SH-SY5Y (cell line): Measurements from ENCODE around the gene EXOSC3.

Source experiments
- GATA2 ChIP-seq: IDR thresholded peaks from 2 replicates; pipeline ENCODE4 v1.6.1; 2011; ENCODE audit warnings: mild to moderate bottlenecking, low read depth, low read length
- GATA3 ChIP-seq: IDR thresholded peaks from 2 replicates; pipeline ENCODE4 v1.6.1; 2011; ENCODE audit warnings: low read depth, mild to moderate bottlenecking, low read length, moderate library complexity

DNA sequence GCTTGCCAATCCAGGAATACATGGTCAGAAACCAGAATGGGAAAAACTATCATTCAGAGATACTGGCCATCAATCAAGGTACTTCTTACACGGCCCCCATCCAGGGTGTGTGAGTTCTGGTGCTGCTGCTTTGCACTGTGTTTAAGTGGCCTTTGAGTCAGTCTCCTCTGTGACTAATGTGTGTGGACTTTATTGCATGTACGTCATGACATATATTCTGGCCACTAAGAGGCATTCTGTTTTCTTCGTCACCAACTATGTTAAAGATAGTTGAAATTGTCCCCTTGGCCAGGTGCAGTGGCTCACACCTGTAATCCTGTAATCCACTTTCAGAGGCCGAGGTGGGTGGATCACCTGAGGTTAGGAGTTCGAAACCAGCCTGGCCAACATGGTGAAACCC is 8.5 kb downstream of the EXOSC3 start:
- TF ChIP-seq GATA2 = no peak
- no peak for TF ChIP-seq GATA3
